Activated naive CD4-positive, alpha-beta T cell treated with Interleukin-2 at 50 U/mL for 16 hours (primary cell): ENCODE measurements around the gene NAA10.

ENCODE experiments used
- DNase-seq: peaks from one replicate; pipeline ENCODE4 v3.0.0-alpha.2; 2020

Gene NAA10

DNA sequence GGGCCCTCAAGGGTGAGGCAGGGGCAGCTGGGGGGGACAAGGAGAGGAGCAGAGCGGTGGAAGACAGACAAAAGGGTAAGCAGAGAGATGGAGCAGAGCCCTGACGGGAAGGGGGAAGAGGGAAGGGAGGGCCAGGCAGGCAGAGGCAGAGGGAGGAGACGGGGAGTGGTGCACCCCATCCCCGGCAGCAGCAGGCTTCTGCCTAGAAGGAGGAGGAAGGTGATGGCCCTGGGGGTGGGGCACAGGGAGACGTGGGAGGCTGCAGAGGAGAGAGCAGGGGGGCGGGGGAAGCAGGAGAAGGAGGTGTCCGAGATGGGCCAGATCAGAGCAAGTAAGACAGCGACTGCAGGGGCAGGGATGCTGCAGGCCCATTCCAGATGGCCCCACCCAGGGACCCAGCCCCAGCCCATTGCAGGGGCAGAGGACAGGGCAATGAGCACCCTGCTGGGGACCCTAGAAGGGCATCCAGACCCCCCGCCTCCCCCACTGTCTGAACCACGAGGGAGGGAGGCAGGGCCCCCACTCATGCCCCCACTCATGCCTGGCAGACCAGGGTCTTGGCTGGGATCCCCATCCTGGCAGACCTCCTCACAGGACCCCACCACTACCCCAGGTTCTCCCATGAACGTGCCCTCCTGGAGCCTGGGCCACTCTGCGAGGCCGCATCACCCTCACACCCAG is 51.5 kb downstream of the NAA10 start:
- no peak for DNase-seq

- DNase-seq, result no peak
Observed at GRCh38 chrX:153882557-153882956, 52.3 kb downstream of the NAA10 start.

- DNase-seq, result no peak
Observed at GRCh38 chrX:153882086-153882498, 52.7 kb downstream of the NAA10 start.

- DNase-seq, result no peak
Observed at GRCh38 chrX:153881281-153881680, 53.6 kb downstream of the NAA10 start.

DNA sequence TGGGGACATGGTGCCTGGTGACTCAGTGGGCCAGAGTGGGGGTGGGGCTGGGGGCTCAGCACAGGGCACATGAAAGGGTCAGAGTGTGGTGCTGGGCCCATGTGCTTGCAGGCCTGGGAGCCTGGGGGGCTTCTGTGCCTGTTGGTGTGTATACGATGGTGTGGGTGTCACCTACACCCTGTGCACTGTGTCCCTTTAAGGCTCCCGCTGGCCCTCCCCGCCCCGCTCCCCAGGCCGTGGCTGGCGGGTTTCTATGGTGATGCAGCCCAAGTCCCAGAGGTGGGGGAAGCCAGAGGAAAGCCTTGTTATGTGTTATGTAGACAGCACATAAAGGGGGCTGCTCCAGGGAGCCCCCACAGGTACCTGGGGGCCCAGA is 54.4 kb downstream of the NAA10 start:
- no peak for DNase-seq

GRCh38 chrX:153879741-153880439 is 54.9 kb downstream of the NAA10 start:
- DNase-seq, result no peak
